ENCODE data around the gene MYH13.

GRCh38 chr17:10396524-10397163, 23.8 kb upstream of the MYH13 start:
- no peak for TF ChIP-seq SUZ12 (IDR thresholded peaks at IDR 0.05; ENCODE audit: extremely low read depth, insufficient read depth, insufficient read length)
- no peak for TF ChIP-seq ZNF274 (IDR thresholded peaks at IDR 0.05; ENCODE audit: low read depth, low read length)
